ENCODE results near the gene KCNA10.

- TF ChIP-seq PRDM4 (tag by site-specific recombination; IDR thresholded peaks at IDR 0.05) (no peak), TCF7L2 (IDR thresholded peaks at IDR 0.05; ENCODE audit: borderline replicate concordance, low read depth, low read length) (no peak), ZNF10 (tag by site-specific recombination; IDR thresholded peaks at IDR 0.05) (no peak), MYNN (tag by site-specific recombination; IDR thresholded peaks at IDR 0.05; ENCODE audit: borderline replicate concordance) (no peak), SALL2 (tag by site-specific recombination; IDR thresholded peaks at IDR 0.05; ENCODE audit: borderline replicate concordance) (no peak)
- TF ChIP-seq, protein P1, sequence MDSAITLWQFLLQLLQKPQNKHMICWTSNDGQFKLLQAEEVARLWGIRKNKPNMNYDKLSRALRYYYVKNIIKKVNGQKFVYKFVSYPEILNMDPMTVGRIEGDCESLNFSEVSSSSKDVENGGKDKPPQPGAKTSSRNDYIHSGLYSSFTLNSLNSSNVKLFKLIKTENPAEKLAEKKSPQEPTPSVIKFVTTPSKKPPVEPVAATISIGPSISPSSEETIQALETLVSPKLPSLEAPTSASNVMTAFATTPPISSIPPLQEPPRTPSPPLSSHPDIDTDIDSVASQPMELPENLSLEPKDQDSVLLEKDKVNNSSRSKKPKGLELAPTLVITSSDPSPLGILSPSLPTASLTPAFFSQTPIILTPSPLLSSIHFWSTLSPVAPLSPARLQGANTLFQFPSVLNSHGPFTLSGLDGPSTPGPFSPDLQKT (IDR thresholded peaks at IDR 0.05; ENCODE audit: borderline replicate concordance, low read depth, low read length): no peak
- TF ChIP-seq, protein P2, sequence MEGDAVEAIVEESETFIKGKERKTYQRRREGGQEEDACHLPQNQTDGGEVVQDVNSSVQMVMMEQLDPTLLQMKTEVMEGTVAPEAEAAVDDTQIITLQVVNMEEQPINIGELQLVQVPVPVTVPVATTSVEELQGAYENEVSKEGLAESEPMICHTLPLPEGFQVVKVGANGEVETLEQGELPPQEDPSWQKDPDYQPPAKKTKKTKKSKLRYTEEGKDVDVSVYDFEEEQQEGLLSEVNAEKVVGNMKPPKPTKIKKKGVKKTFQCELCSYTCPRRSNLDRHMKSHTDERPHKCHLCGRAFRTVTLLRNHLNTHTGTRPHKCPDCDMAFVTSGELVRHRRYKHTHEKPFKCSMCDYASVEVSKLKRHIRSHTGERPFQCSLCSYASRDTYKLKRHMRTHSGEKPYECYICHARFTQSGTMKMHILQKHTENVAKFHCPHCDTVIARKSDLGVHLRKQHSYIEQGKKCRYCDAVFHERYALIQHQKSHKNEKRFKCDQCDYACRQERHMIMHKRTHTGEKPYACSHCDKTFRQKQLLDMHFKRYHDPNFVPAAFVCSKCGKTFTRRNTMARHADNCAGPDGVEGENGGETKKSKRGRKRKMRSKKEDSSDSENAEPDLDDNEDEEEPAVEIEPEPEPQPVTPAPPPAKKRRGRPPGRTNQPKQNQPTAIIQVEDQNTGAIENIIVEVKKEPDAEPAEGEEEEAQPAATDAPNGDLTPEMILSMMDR (tag by site-specific recombination; IDR thresholded peaks at IDR 0.05): no peak
These were observed 35.7 kb downstream of the KCNA10 start for GRCh38 chr1:110483308-110483685.
